ENCODE measurements around the gene HERPUD1. TPM values are rescaled to one million over a fixed set of nuclear protein-coding genes. Genes with fewer than 3 reads are reported as not detected.

HERPUD1 gene
- total RNA-seq, 1 experiment from 2014 or later, result 35.3 TPM

DNA sequence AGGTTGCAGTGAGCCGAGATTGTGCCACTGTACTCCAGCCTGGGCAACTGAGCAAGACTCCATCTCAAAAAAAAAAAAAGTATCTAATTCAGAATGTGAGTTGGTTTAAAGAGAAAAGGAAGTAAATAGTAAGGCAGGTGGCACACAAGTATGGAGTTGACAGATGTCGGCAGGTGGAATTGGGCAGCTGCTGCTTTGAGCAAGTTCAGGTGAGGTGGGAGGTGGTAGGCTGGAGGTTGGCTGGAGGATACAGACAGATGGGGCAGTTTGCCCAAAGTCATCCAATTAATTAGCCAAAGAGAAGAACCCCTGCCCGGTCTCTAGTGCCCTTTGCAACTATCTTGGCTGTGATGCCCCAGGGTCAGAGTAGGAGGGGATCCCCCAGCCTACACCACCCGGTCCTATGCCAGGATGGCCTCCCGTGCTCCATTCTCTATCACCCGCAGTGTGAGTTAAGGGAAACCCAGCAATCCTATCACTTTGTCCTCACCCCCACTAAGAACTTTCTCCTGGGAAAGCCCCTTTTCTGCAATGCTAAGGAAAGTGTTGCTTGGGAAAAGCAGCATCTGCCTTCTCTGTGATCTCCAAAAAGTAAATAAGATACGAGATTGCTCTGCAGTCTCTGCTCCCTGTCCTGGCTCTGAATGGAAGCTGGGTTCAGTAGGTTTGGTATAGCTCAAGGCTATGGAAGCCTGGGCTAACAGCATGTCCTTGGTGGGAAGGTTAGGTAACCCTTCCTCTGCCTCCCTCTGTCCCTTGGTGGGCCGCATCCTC lies 34.7 kb upstream of the HERPUD1 start:
- ChIA-PET POLR2A (ENCODE audit: unreplicated experiment) (interaction anchor here (0.7 kb wide), 1 partner anchor 638 kb away, joined by 5 read pairs; no protein-coding TSS in a partner anchor), CTCF (no interaction called here)
- Histone ChIP-seq H3K9me2 (ENCODE audit: insufficient read depth) (no peaks in the 10 kb centered on the region), H3K4me3 (no peak overlapping the region), H3K4me1 (replicated peaks; ENCODE audit: insufficient read depth) (peaks cover 5% of the 10 kb centered on the region), H4K20me1 (ENCODE audit: insufficient read depth) (no peaks in the 10 kb centered on the region), H3K36me3 (ENCODE audit: low read depth) (no peaks in the 10 kb centered on the region), H3K79me2 (ENCODE audit: low read depth) (no peaks in the 10 kb centered on the region), H3K27ac (no peak overlapping the region), H3K4me2 (no peak overlapping the region), H3K9me3 (ENCODE audit: insufficient read depth, low read depth) (no peaks in the 10 kb centered on the region), H3K27me3 (ENCODE audit: insufficient read depth, low read depth) (peaks cover 8% of the 10 kb centered on the region; the same call in 1 of the 2 replicates), H3F3A (ENCODE audit: insufficient read depth, low read depth) (peaks cover 8% of the 10 kb centered on the region; the same call in 1 of the 2 replicates), H2AFZ (no peak overlapping the region)
- DNase-seq, result no peak
- intact Hi-C loops (cut with micrococcal nuclease; ENCODE audit: unreplicated experiment), result no loop called here
- no peak for TF ChIP-seq EZH2 (IDR thresholded peaks at IDR 0.05; ENCODE audit: low read depth)
- TF ChIP-seq, protein P1, sequence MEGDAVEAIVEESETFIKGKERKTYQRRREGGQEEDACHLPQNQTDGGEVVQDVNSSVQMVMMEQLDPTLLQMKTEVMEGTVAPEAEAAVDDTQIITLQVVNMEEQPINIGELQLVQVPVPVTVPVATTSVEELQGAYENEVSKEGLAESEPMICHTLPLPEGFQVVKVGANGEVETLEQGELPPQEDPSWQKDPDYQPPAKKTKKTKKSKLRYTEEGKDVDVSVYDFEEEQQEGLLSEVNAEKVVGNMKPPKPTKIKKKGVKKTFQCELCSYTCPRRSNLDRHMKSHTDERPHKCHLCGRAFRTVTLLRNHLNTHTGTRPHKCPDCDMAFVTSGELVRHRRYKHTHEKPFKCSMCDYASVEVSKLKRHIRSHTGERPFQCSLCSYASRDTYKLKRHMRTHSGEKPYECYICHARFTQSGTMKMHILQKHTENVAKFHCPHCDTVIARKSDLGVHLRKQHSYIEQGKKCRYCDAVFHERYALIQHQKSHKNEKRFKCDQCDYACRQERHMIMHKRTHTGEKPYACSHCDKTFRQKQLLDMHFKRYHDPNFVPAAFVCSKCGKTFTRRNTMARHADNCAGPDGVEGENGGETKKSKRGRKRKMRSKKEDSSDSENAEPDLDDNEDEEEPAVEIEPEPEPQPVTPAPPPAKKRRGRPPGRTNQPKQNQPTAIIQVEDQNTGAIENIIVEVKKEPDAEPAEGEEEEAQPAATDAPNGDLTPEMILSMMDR (conservative IDR thresholded peaks at IDR 0.05), result no peak
- no TSS peak for BruUV-seq (replicated peaks)

DNA sequence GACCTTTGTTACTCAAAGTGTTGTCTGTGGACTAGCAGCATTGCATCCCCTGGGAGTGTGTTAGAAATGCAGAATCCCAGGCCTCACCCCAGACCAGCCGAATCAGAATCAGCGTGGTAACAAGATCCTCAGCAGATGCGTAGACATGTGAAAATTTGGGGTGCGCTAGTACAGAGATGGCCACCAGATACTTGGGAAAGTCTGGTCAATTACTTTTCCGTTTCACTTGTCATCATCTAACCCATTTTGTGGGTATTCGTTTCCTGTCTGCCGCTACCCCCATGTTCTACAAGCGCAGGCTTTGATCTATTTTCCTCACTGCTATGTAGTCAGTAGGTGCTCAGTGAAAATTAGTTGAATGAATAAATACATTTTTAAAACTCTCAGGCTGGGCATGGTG lies 33.1 kb upstream of the HERPUD1 start:
- CTCF ChIA-PET, result no interaction called here
- Histone ChIP-seq H4K20me1 (ENCODE audit: insufficient read depth) (no peaks in the 10 kb centered on the region), H3K4me3 (no peak overlapping the region), H3K4me2 (no peak overlapping the region), H3K27me3 (ENCODE audit: insufficient read depth, low read depth) (peaks cover 8% of the 10 kb centered on the region; the same call in 1 of the 2 replicates), H3K9me3 (ENCODE audit: insufficient read depth, low read depth) (no peaks in the 10 kb centered on the region), H3K4me1 (replicated peaks; ENCODE audit: insufficient read depth) (peaks cover 5% of the 10 kb centered on the region), H3K27ac (no peak overlapping the region), H3K79me2 (ENCODE audit: low read depth) (no peaks in the 10 kb centered on the region), H3F3A (ENCODE audit: insufficient read depth, low read depth) (peaks cover 8% of the 10 kb centered on the region; the same call in 1 of the 2 replicates), H3K9me2 (ENCODE audit: insufficient read depth) (no peaks in the 10 kb centered on the region), H3K36me3 (ENCODE audit: low read depth) (no peaks in the 10 kb centered on the region), H2AFZ (no peak overlapping the region)
- POLR2A ChIA-PET (ENCODE audit: unreplicated experiment), result no interaction called here
- no TSS peak for BruUV-seq (replicated peaks)
- TF ChIP-seq, protein P1 (conservative IDR thresholded peaks at IDR 0.05), result no peak
- no peak for TF ChIP-seq EZH2 (IDR thresholded peaks at IDR 0.05; ENCODE audit: low read depth)
- no peak for DNase-seq
- intact Hi-C loops (cut with micrococcal nuclease; ENCODE audit: unreplicated experiment), result no loop called here

DNA sequence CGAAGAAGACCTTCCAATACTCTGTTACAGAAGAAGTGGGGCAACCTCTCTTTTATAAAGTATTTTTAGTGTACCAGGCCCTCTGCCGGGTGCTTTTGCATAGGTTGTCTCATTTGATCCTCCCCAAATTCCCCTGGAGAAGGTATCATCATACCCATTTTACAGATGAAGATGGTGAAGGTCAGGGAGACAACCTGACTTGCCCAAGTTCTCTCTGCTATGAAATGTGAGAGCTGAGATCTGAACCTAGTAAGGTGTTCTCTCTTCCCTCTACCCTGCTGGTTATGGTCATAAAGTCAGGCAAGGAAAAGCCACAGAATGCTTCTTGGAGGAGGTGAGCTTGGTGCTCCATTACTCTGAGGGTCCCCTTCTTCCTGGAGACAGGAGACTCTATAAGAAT lies 28.1 kb upstream of the HERPUD1 start:
- H4K20me1 ChIP-seq (ENCODE audit: insufficient read depth), result no peaks in the 10 kb centered on the region
- H3K4me2 ChIP-seq, result no peak overlapping the region

More for the DNA sequence above, 28.1 kb upstream of the HERPUD1 start:
- Histone ChIP-seq H3K27ac (no peak overlapping the region), H3K4me3 (no peak overlapping the region), H3K79me2 (ENCODE audit: low read depth) (no peaks in the 10 kb centered on the region), H3K27me3 (ENCODE audit: insufficient read depth, low read depth) (peaks cover 8% of the 10 kb centered on the region; the same call in 1 of the 2 replicates), H3F3A (ENCODE audit: insufficient read depth, low read depth) (no peaks in the 10 kb centered on the region), H2AFZ (no peak overlapping the region), H3K9me2 (ENCODE audit: insufficient read depth) (no peaks in the 10 kb centered on the region), H3K9me3 (ENCODE audit: insufficient read depth, low read depth) (no peaks in the 10 kb centered on the region), H3K4me1 (replicated peaks; ENCODE audit: insufficient read depth) (no peaks in the 10 kb centered on the region), H3K36me3 (ENCODE audit: low read depth) (no peaks in the 10 kb centered on the region)
- ChIA-PET POLR2A (ENCODE audit: unreplicated experiment) (no interaction called here), CTCF (no interaction called here)
- intact Hi-C loops (cut with micrococcal nuclease; ENCODE audit: unreplicated experiment), result no loop called here
- TF ChIP-seq, protein P1 (conservative IDR thresholded peaks at IDR 0.05), result no peak
- TF ChIP-seq EZH2 (IDR thresholded peaks at IDR 0.05; ENCODE audit: low read depth), result no peak
- BruUV-seq (replicated peaks), result no TSS peak
- no peak for DNase-seq
